Putamen (tissue), 1 donor: ENCODE results near the gene P2RY6.

ENCODE experiments used
- DNase-seq: peaks from one replicate; pipeline ENCODE4 v3.0.0-alpha.2; 2016; ENCODE audit warnings: low spot score

Gene P2RY6

DNA sequence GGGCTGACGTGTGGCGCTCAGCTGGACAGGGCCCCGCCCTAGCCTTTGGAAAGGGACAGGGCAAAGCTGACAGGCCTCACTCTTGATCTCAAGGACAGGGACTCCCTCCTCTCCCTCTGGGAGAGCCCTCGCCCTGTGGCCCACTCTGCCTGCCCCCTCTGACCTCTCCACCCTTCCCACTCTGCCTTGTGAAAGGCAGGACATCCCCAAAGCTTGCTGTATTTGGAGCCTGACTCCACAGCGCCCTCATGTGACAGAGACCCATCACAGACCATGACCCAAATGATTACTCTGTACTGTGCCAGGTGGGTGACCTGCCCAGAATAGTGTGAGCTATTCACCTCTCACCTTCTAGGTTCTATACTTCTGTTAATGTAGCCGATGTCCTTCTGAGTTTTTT, 35.3 kb upstream of the P2RY6 start:
- DNase-seq = no peak

DNA sequence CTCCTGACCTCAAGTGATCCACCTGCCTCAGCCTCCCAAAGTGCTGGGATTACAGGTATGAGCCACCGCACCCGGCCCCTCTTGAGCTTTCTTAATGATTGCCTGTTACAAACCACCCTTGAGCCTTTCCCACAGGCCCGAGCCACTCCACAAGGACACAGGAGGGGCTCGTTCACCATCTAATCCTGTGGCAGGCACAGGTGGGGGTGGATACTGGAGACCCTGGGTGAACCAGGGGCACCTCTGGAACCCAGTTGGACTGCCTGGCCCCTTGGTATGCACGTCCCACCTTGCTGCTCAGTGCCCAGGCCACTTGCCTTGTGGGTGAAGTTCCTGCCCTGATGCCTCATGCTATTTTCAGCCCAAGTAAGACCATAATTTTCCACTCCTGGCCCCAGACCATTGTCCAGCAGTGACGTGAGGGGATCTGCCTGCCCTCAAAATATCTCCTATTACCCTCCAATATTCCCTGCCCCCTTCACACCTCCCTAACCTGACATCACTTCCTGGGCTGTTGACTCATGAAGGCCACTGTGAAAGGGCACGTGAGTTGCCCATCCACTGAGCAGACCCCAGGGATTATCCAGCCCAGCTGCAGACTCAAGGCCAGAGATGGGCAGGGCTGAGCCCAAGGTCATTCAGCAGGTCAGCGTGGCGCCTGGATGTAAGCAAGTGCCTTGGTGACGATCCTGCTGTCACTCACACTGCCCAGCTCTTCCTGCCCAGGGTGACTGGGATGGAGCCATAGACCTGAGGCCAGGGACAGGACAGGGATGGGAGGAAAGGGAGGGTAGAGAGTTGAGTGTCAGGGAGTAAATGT, 34.5 kb upstream of the P2RY6 start:
- DNase-seq = no peak

DNA sequence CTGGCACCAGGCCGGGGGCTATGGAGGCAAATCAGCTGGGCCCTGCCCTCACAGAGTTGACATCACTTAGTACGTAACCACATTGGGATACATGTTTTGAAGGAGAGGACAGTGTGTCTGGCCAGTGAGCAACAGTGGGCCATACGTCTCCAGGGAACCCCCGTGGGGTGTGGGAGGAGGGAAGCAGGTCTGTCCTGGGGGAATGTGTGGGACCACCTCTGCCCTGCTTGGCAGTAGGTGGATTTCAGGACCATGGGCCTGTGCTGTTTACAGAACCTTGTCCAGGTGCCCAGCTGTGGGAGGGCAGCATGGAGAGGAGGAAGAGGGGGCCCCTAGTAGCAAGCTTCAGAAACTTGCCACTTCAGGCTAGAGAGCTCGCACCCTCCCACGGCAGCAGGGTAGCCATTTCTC, 33.0 kb upstream of the P2RY6 start:
- no peak for DNase-seq

DNA sequence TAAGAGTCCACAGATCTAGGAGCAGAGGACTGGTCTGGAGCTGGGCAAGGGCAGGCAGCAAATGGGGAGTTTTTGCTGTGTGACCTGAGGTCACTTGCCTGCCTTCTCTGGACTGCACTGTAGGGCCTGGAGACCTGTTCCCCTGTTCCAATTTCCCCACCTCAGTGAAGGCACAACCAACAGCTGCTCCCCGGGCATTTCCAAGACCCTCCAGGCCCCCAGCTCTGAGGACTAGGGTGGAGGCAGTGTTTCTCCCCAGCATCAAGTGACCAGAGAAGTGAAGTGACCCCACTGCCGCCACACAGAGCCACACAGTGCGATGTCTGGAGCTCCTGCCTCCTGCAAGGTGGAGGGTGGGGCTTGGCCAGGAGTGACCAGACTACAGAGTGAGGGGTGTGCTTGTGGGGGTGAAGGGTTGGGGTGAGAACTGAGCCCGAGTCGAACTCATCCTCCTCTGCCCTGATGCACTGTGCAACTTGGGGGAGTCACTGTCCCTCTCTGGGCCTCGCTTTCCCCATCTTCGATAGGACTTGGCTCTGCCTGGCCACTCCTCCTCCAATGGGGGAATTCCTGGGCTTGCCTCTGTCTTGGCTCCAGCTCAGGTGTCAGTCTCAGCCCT, 32.5 kb upstream of the P2RY6 start:
- no peak for DNase-seq

DNA sequence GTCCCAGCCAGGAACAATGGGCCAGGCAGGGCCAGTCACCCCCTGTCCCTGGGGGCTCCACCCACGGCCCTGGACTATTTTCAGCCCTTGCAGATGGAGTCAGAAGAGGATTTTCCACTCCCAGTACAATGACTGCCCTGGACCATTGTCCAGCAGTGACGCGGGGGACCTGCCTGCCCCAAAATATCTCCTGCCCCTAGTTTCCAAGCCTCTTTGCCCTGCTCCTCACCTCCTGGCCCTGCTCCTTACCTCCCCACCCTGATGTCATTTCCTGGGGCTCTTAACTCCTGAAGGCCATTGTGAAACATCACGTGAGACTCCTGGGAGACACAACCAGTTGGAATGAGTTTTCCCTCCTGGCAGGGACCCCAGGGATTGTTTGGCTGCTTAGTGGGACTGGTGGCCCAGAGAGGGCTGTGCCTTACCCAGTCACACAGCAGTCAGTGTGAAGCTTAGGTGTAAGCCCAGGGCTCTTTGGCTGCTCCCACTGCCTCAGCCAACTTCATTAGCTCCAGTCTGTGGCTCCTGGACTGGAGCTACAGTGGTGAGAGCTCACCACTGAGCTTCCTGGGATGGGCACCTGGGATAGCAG, 31.9 kb upstream of the P2RY6 start:
- no peak for DNase-seq

DNA sequence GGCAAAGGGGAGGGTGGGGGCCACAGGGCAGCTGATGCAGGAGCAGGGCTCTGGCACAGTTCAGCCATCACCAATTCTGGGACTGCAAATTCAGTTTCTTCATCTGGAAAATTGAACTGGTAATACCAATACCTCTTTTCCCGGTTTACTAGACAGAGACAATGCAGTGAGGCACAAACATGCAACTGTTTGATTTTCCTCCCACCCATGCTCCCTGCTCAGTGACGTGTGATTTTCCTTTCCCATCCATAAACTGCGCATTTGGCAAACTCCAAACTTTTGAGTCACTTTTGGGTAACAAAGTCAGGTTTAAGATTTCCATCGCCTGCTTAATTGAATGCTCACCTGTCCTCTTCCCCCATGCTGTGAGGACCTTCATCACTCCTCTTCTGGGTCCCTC, 30.8 kb upstream of the P2RY6 start:
- DNase-seq = no peak

DNA sequence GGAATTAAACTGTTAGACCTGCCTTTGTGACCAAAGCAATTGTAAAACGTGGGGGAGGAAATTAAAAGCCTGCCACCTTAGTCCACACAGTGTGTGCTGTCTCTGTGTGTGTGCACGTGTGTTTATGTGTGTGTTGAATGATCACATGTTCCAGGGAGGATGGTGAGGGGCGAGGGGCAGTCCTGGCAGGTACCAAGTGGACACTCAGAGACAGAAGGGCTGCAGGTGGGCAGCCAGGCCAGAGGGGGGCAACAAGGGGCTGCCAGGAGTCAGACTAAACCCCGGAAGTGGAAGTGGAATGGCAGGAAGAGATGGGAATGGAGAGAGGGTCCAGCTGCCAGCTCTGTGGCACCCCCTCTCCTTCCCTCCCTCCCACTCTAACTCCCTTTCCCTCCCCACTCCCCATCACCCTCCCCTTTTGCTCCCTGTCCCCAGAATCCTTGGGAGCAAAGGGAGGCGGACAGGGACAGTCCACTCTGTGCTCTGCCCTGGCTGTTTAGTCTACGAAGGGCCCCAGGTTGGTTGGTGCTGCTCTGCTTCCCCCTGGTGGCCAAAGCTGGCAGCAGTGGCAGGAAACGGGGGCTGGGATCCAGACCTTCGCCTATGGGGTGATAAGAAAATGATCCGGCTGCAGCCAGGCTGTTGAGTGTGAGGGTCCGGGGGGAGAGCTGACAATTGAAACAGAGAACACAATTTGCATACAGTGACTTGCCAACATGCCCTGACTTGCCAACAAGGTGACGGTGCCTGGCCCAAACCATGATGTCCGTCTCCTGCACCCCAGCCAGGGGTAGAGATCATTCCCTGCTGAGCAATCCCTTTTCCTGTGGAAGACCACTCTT, 29.7 kb upstream of the P2RY6 start:
- DNase-seq = peak; percentile 64

DNA sequence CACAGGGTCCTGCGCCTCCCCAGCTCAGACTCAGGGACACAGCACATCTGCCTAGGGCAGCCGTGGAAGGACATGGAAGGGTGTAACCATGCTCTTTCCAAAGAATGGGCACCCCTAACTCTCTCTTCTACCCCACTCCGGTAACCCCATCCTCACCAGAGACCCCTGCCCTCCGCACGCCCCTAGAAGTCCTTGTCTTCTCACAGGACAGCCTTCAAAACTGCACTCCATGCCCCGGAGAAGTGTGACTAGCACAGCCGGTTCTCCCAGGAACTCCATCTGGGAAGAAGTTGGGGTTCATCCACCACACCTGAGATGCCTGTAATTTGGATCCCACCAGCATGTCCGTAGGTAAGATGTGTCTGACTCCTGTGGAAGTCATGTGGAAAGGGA, 29.0 kb upstream of the P2RY6 start:
- DNase-seq = no peak

DNA sequence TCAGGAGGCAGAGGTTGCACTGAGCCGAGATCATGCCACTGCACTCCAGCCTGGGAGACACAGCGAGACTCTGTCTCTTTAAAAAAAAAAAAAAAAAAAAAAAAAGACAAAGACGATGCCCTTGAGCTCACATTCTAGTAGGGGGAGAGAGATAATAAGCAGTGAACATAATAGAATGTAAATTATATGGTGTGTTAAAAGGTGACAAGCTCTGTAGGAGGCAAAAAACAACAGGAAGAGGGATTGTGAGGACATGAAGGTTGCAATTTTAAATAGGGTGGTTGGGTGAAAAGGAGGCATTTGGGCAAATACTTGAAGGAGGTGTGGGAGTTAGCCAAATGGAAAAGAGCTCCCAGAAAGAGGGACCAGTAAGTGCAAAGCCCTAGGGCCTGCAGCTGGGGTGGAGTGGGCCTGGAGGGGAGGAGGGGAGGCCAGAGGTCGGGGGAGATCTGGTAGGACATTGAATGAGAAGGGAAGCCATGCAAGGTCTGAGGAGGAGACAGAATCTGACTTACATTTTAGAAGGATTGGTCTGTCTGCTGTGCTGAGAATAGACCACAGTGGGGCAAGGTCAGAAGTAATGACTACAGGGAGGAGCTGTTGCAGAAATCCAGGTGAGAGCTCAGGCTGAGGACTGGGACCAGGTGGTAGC, 27.4 kb upstream of the P2RY6 start:
- no peak for DNase-seq

DNA sequence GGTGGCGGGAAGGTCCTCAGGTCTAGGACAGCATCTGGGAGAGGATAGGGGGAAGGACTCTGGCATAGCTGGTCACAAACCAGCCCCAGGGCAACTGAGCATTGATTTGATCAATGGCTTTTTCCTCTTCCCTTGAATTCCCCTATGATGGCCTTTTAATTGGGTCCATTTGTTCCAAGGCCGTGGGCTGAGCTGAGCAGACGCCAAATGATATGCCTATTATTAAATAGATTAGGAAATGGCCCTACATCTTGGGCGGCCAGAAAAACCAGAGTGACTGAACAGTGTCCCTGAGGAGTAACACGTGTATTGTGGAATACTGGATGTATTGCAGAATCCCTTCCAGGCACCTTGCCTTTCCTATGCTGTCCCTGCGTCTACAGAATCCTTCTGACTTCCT, 26.7 kb upstream of the P2RY6 start:
- no peak for DNase-seq

DNA sequence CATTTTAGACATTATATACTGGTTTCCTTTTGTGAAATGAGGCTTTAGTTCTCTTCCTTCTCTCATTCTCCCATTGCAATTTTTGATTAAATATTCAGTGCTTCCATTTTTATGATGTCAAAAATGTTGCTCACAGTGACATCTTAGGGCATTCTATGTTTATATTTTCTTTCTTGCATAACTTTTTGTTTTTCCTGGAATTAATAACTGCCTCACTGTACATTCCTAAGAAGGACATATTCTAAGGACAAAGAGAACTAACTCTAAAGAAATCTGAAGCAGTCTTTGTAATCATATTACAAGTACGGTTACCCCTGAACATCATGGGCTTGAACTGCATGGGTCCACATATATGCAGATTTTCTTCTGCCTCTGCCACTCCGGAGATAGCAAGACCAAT, 25.8 kb upstream of the P2RY6 start:
- DNase-seq = no peak

DNA sequence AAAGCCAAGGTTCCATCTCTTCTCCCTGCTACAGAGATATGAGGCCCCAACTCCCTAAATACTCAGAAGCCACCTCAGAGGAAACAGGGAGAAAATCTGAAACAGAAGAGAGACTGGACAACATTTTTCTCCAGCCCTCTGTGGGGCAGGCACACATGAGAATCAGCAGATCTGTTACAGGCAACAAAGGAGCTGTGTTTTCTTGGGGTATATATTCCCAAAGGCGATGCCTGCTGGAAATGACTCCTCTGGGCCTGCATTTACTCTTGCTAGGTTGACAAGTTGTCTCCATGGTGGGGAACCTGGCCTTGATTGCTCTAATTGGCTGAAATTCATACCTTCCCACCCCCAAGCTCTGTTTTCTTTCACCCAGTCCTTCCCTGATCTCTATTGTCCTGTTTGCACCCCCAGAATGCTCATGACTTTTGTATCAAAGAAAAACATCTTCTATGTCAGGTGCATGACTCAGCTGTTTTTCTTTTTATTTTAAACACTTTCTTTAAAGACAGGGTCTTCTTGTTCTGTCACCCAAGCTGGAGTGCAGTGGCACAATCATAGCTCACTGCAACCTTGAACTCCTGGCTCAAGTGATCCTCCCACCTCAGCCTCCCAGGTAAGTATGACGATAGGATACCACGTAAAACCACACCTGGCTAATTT, 23.5 kb upstream of the P2RY6 start:
- DNase-seq = no peak

DNA sequence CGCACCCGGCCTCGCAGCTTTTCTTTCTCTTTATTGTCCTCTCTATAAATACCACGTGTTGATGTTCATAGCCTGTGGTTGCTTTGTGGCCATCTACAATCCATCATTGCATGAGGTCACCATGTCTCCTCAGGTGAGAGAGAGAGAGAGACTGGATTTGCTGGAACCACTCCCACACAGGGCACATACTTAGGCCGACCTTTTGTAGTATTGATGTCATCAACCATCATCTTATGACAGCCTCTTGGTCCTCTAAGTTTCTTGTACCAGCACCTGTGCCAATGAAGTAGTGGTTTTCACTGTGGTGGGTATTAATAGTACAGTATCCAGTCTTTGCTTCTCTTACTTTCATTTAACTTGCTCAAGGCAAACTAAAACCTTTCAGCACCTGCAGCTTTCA, 22.8 kb upstream of the P2RY6 start:
- DNase-seq = no peak

DNA sequence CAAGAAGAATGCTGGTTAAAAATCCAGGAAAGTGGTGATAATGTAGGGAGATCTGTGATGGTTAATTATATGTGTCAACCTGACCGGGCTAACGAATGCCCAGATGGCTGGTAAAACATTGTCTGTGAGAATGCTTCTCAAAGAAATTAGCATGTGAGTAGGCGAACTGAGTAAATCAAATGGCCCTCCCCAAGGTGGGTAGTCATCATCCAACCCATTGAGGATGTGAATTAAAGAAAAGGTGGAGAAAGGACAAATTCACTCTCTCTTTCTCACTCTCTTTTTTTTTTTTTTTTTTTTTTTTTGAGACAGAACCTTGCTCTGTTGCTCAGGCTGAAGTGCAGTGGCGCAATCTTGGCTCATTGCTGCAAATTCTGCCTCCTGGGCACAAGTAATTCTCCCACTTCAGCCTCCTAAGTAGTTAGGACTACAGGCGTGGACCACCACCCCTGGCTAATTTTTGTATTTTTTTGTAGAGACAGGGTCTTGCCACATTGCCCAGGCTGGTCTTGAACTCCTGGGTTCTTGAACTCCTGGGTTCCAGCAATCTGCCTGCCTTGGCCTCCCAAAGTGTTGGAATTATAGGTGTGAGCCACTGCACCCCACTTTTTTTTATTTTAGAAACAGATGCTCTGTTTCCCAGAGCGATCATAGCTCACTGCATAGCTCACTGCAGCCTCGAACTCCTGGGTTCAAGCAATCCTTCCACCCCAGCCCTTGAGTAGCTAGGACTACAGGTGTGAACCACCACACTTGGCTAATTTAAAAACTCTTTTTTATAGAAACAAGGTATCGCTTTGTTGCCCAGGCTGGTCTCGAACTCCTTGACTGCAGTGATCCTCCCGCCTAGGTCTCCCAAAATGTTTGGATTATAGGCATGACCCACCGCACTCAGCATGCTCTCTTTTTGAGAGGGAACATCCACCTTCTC, 22.0 kb upstream of the P2RY6 start:
- no peak for DNase-seq

DNA sequence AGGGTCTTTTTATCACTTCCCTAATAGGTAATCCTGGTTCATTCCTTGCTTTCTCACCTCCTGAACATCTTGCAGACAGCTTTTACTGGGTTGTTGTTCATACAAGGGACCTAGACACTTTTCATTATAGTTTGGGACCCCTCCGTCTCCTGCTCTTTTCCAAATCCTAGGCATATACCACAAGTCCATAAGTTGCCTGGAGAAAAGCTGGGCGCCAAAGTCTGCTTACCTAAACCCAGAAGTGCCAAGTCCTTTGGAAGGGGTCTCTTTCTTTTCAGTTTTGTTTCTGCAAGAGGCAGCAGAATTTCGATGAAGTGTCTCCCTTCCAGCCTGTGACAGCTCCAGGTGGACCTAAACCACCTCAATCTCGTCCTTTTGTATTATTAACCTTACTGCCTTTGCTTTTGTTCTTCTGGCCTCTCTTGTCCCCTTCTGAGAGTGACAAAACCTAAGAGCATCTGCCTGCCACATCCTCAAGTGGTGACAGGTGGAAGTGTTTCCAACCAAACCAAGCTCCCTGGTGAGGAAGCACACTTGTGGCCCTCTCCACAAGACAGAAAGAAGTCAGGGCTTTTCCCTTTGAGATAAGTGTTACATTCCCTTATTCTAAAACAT, 19.5 kb upstream of the P2RY6 start:
- DNase-seq = no peak

DNA sequence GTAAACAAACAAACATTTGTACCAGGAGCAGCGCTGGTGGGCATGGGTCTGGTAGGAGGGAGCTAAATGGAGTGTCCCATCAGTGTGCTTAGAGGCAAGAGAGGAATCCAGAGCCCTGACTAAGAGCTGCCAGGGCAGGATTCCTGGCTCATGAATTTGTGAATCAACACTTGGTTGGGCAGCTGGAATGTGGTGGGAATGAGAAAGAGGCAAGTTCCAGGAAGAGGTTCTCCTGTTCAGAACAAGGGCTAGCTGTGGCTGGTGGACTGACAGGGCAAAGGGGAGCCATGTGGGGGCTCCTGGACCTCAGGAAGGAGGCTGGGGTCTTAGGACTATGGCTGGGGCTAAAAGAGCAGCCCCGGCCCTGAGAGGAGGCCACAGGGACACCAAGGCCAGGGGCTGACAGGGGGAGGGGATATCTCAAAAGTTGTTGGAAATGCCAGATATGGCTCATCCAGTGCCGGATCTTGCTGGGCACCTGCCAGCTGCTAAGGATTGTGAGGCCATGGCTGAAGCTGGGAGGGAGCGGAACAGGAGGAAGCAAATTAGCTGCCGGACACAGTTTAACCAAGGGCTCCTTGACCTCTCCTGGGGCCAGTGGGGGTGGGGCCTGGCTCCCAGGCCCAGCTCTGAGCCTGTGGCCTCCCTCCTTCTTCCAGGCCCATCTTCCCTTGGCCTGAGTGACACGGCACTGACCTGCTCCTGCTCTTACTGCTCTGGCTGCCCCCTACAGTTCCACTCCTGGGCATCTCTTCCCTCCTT, 14.6 kb upstream of the P2RY6 start:
- no peak for DNase-seq

DNA sequence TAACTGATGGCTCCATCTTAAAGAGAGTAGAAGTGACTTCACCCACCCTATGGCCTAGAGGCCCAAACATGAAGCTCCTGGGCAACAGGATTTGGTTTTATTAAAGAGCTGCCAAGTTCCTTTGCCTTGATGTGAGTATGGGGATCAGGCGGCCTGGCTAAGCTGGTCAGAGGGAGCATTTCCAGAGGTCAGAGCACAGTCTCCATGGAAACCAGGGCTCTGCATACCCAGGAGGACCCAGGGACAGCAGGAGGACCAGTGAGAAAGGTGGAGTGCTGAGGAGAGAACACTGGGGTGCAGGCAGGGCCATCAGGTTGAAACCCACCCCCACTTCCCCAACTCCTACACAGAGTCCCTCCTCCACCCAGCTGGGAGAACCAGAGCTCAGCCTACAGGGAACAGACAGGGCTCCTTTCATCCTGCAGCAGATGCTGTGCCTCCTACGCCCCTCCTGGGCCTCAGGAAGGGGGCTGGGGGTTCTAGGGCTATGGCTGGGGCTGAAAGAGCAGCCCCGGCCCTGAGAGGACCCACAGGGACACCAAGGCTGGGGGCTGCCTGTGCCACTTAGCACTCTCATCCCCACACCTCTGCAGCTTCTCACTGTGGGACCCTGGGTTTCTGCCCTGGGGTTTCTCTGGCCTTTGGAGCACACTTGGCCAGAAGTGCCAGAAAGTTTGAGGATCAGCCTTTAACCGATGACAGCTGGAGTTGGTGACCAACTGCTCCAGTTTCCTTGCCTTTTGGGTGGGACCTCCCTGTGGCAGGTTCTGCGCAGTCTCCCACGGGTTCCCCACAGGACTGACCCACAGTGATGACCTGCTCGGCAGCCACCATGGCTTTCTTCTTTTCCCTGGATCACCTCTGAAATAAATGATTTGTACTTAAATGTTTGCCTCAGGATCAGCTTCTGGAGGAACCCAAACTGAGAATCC, 13.8 kb upstream of the P2RY6 start:
- no peak for DNase-seq
